ENCODE results near the gene PCDHA1. TPM values are rescaled to one million over a fixed set of nuclear protein-coding genes. Genes with fewer than 3 reads are reported as not detected.

PCDHA1 gene
- total RNA-seq, 1 donor from 2014 or later, result not detected

DNA sequence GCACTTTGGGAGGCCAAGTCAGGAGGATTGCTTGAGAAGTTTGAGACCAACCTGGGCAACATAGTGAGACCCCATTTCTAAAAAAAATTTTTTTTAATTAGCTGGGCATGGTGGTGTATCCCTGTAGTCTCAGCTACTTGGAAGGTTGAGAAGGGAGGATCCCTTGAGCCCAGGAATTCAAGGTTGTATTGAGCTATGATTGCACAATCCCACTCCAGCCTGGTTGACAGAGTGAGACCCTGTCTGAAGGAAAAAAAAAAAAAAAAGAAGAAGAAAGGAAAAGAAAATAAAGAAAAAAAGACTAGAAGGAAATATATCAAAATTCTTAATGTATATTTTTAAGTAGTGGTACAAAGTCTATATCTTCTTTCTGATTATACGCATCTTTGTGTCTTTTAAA, 236.4 kb downstream of the PCDHA1 start:
- no peak for DNase-seq (ENCODE audit: low read depth)
- TF ChIP-seq, protein P1, sequence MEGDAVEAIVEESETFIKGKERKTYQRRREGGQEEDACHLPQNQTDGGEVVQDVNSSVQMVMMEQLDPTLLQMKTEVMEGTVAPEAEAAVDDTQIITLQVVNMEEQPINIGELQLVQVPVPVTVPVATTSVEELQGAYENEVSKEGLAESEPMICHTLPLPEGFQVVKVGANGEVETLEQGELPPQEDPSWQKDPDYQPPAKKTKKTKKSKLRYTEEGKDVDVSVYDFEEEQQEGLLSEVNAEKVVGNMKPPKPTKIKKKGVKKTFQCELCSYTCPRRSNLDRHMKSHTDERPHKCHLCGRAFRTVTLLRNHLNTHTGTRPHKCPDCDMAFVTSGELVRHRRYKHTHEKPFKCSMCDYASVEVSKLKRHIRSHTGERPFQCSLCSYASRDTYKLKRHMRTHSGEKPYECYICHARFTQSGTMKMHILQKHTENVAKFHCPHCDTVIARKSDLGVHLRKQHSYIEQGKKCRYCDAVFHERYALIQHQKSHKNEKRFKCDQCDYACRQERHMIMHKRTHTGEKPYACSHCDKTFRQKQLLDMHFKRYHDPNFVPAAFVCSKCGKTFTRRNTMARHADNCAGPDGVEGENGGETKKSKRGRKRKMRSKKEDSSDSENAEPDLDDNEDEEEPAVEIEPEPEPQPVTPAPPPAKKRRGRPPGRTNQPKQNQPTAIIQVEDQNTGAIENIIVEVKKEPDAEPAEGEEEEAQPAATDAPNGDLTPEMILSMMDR (conservative IDR thresholded peaks at IDR 0.05; ENCODE audit: low read depth, low read length), result no peak
- H3K4me3 ChIP-seq (ENCODE audit: low read depth, low read length), result no peak overlapping the region

DNA sequence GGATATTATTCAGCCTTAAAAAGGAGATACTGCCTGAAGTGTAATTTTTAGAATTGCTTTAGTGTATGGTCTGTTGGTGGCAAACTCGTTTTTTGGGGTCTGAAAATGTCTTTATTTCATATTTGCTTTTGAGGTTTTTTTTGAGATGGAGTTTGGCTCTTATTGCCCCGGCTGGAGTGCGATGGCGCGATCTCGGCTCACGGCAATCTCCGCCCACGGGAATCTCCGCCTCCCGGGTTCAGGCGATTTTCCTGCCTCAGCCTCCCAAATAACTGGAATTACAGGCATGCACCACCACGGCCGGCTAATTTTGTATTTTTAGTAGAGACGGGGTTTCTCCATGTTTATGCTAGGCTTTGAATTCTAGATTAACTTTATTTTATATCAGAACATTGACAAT, 245.1 kb downstream of the PCDHA1 start:
- H3K4me3 ChIP-seq (ENCODE audit: low read depth, low read length), result no peak overlapping the region
- DNase-seq (ENCODE audit: low read depth), result no peak
- TF ChIP-seq, protein P1 (conservative IDR thresholded peaks at IDR 0.05; ENCODE audit: low read depth, low read length), result no peak

DNA sequence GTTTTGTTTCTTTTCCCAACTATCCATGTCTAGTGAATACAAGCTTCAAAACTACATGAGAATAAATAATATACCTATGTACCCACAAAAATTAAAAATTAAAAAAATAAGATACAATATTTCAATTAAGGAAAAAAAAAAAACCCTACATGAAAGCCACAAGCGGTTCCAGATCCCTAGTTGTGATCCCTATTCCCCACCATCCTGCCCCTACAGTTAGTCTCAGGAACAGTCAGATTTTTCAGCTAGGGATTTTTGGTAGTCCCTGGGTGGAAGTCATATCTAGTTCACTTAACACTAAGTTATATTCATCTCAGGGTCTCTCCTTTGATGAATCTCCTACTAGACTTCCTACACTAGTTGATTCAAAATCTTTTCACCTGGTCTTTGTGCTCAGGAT, 246.7 kb downstream of the PCDHA1 start:
- no peak for DNase-seq (ENCODE audit: low read depth)
- TF ChIP-seq, protein P1 (conservative IDR thresholded peaks at IDR 0.05; ENCODE audit: low read depth, low read length), result no peak
- H3K4me3 ChIP-seq (ENCODE audit: low read depth, low read length), result no peak overlapping the region

DNA sequence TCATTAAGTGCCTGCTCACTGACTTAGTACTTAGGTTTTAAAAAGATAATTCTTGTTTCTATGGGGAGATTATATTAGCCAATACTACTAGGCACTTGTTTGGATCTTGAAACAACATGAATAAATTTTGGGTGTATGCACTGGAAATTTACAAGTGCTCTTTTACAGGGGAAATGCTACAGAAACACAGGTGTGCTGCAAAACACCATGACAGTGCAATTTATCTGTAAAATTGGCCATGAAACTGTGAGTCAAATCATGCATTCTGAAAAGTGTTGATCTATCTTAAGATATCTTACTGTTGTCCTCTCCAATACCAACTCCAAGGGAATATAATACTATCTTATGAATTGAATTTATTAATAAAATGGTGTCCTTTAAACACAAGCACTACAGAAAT, 253.1 kb downstream of the PCDHA1 start:
- DNase-seq (ENCODE audit: low read depth), result no peak
- TF ChIP-seq, protein P1 (conservative IDR thresholded peaks at IDR 0.05; ENCODE audit: low read depth, low read length), result no peak
- H3K4me3 ChIP-seq (ENCODE audit: low read depth, low read length), result no peak overlapping the region

DNA sequence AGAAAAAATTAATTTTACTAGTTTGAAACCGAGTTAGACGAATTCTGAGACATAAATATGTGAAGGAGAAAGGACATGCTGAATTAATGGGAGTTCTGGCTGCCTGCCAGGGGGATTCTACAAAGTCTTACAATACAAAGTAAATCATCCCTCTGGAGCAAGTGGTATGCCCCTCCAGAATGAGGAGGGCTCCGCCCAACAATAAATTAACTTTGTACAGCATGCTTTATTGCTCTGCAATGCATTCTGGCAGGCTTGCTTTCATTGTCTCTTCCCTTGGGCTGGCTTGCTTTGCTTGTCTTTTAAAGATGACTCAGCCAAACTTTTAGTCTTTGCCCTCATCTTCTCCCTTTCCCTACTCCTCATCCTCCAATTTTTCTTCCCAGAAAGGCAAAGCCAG, 253.6 kb downstream of the PCDHA1 start:
- DNase-seq (ENCODE audit: low read depth), result no peak
- H3K4me3 ChIP-seq (ENCODE audit: low read depth, low read length), result peak overlapping the region; percentile 61
- TF ChIP-seq, protein P1 (conservative IDR thresholded peaks at IDR 0.05; ENCODE audit: low read depth, low read length), result no peak

DNA sequence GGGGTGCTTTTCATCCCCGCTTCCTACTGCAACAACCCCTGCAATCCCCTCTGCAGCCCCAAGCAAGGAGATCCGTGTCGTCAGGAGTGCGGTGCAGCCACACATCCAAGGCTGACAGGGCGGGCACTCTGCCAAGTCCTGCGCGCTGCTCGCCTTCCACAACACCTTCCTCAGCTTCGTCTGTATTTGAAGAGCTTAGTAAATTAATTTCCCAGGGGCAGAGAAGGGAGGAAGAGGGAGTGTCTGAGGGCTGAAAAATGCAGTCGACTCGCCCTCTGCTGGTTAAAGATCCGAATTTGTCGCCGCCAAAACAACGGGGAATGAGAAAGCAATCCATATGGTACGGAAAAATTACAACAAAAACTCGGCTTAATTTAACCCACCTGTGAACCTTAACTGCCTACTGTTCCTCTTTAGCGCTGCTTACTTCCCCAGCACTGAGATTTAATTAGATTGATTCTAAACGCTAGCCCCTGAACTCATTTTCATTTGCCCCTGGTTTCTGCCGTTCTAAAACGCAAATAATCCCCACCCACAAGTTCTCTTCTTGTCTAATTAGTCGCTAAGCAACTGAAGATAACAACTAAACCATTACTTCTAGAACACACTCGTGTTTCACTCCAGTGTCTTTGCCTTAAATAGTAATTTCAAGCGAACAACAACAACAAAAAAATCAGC, 254.3 kb downstream of the PCDHA1 start:
- H3K4me3 ChIP-seq (ENCODE audit: low read depth, low read length), result peak overlapping the region; percentile 61
- TF ChIP-seq, protein P1 (conservative IDR thresholded peaks at IDR 0.05; ENCODE audit: low read depth, low read length), result peak; percentile 64
- DNase-seq (ENCODE audit: low read depth), result peak; percentile 26
